SH-SY5Y (cell line): ENCODE measurements around the gene C19orf38.

Experiments
- GATA2 ChIP-seq: IDR thresholded peaks from 2 replicates; pipeline ENCODE4 v1.6.1; 2011; ENCODE audit warnings: mild to moderate bottlenecking, low read depth, low read length
- GATA3 ChIP-seq: IDR thresholded peaks from 2 replicates; pipeline ENCODE4 v1.6.1; 2011; ENCODE audit warnings: low read depth, mild to moderate bottlenecking, low read length, moderate library complexity

C19orf38 gene

GRCh38 chr19:10848230-10848856, at the start of gene C19orf38:
C19orf38 (plus strand) TSS chr19:10848415; CDS start chr19:10848509, 94 bp downstream.
- no peak for TF ChIP-seq GATA2
- no peak for TF ChIP-seq GATA3

GRCh38 chr19:10800488-10800887, 47.7 kb upstream of the C19orf38 start:
- TF ChIP-seq GATA2 = no peak
- no peak for TF ChIP-seq GATA3

- TF ChIP-seq GATA2 (no peak), GATA3 (no peak)
Measured at GRCh38 chr19:10802479-10802878, 45.7 kb upstream of the C19orf38 start.

- TF ChIP-seq GATA2 = no peak
- TF ChIP-seq GATA3 = no peak
Measured at GRCh38 chr19:10803252-10803651, 45.0 kb upstream of the C19orf38 start.

GRCh38 chr19:10805065-10805757, 43.0 kb upstream of the C19orf38 start:
- TF ChIP-seq GATA2 (no peak), GATA3 (no peak)

GRCh38 chr19:10805758-10806247, 42.4 kb upstream of the C19orf38 start:
- no peak for TF ChIP-seq GATA3
- TF ChIP-seq GATA2 = no peak

- no peak for TF ChIP-seq GATA2
- TF ChIP-seq GATA3 = no peak
Measured at GRCh38 chr19:10808937-10809649, 39.1 kb upstream of the C19orf38 start.

- TF ChIP-seq GATA3 (no peak), GATA2 (no peak)
Measured at GRCh38 chr19:10809651-10810285, 38.4 kb upstream of the C19orf38 start.

- no peak for TF ChIP-seq GATA2
- no peak for TF ChIP-seq GATA3
Measured at GRCh38 chr19:10811391-10812111, 36.7 kb upstream of the C19orf38 start.

- no peak for TF ChIP-seq GATA3
- TF ChIP-seq GATA2 = no peak
Measured at GRCh38 chr19:10812196-10812595, 36.0 kb upstream of the C19orf38 start.

- TF ChIP-seq GATA2 (no peak), GATA3 (no peak)
Measured at GRCh38 chr19:10812902-10813404, 35.3 kb upstream of the C19orf38 start.

- TF ChIP-seq GATA2 = no peak
- no peak for TF ChIP-seq GATA3
Measured at GRCh38 chr19:10815007-10815536, 33.1 kb upstream of the C19orf38 start.
